Measurements from ENCODE around the gene SMCO4. TPM values are rescaled to one million over a fixed set of nuclear protein-coding genes. Genes with fewer than 3 reads are reported as not detected.

SMCO4 gene
- total RNA-seq, 1 donor from 2014 or later: 29.3 TPM

DNA sequence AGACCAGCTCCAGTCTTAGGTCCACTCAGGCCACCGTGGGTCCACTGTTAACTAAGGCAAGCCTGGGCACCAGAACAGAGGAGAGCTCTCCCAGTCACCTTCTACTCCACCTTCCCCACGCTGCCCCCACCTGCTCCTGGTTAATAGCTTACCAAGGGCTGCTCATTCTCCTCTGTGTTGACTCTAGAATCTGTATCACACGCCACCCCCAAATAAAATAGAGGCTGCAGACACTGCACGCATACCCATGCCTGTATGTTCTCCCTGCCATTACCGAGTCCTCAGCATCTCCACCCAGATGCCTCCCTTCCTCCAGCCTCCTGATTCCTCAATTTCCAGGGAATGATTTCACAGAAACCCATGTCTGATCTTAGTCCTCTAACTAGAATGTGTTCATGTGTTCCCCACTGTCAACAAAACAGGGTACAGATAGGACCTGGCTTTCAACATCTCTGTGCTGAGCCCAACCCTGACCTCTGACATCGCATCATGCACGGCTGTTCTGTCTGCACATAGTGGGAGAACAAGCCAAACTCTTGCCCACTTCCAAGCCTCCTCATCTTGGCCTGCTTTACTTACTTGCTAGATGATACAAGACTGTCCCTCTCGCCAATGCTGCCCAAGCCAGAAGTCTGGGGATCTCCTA lies 49.8 kb downstream of the SMCO4 start:
- no peak for FAIRE-seq
- Mint-ChIP-seq H3K27ac (ENCODE audit: unreplicated experiment) (no peak overlapping the region), H3K36me3 (ENCODE audit: low read depth, unreplicated experiment) (peaks cover 28% of the 10 kb centered on the region)

DNA sequence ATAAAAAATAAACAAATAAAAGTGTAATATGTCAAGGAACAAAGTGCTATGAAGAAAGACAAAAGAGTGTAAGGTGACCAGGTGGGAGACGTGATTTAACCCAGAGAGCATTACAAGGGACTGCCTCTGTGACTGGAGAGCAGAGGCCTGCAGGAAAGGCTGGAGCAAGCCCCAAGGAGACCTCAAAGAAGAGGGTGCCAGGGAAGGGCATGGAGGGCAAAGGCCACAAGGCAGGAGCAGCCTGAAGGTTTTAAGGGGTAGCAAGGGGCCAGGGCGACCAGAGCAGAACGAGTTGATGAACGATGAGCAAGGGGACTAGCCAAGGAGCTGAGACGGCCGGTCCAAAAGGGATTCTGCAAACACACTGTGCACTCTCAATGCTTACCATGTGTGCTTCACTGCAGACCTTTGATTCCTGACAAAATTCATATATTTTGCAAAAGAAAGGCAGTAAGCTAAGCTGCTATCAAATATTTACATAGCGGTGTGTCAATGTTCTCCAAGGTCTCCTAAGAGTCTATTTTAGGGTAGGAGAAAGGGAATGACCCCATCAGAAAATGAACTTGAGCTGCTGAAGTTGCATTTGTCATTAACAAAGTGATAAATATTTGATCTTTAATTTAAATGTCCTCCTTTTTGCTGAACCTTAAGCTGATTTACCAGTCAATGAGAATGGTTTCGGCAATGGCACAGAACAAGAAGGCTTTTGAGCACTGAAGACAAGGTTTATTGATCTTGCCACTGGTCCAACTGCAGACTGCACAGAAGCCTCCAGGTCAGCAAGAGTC lies 50.5 kb downstream of the SMCO4 start:
- no peak for TF ChIP-seq EZH2 (IDR thresholded peaks at IDR 0.05; ENCODE audit: insufficient read depth, low read length)
- TF ChIP-seq, protein P1, sequence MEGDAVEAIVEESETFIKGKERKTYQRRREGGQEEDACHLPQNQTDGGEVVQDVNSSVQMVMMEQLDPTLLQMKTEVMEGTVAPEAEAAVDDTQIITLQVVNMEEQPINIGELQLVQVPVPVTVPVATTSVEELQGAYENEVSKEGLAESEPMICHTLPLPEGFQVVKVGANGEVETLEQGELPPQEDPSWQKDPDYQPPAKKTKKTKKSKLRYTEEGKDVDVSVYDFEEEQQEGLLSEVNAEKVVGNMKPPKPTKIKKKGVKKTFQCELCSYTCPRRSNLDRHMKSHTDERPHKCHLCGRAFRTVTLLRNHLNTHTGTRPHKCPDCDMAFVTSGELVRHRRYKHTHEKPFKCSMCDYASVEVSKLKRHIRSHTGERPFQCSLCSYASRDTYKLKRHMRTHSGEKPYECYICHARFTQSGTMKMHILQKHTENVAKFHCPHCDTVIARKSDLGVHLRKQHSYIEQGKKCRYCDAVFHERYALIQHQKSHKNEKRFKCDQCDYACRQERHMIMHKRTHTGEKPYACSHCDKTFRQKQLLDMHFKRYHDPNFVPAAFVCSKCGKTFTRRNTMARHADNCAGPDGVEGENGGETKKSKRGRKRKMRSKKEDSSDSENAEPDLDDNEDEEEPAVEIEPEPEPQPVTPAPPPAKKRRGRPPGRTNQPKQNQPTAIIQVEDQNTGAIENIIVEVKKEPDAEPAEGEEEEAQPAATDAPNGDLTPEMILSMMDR (IDR thresholded peaks at IDR 0.05; ENCODE audit: insufficient read depth, low read depth, low read length): no peak
- H3K9me3 Mint-ChIP-seq (ENCODE audit: unreplicated experiment): peaks cover 4% of the 10 kb centered on the region
- H3K27me3 Mint-ChIP-seq (ENCODE audit: low read depth, unreplicated experiment): no peaks in the 10 kb centered on the region
- no peaks in the 10 kb centered on the region for H3K36me3 ChIP-seq (ENCODE audit: insufficient read depth, low read length)
- H3K4me1 Mint-ChIP-seq (ENCODE audit: low read depth, unreplicated experiment): peaks cover 21% of the 10 kb centered on the region
- peaks cover 28% of the 10 kb centered on the region for H3K36me3 Mint-ChIP-seq (ENCODE audit: low read depth, unreplicated experiment)
- peaks cover 6% of the 10 kb centered on the region for H3K4me1 ChIP-seq (ENCODE audit: insufficient read depth, low read length)
- no peak overlapping the region for H3K27ac Mint-ChIP-seq (ENCODE audit: unreplicated experiment)
- peaks cover 16% of the 10 kb centered on the region for H4K20me1 ChIP-seq (ENCODE audit: insufficient read depth, low read length)
- FAIRE-seq: no peak
- no peak for DNase-seq (ENCODE audit: low read depth)
- no peak overlapping the region for H3K4me3 ChIP-seq (ENCODE audit: insufficient read depth, low read depth, low read length)
- H3K9ac ChIP-seq (ENCODE audit: low read length): no peak overlapping the region
- H3K27me3 ChIP-seq (ENCODE audit: insufficient read depth, low read length): no peaks in the 10 kb centered on the region
- H3K27ac ChIP-seq (ENCODE audit: low read depth, low read length): no peak overlapping the region
- no peaks in the 10 kb centered on the region for H3K79me2 ChIP-seq (ENCODE audit: insufficient read depth, low read length)
- no peaks in the 10 kb centered on the region for H3K9me3 ChIP-seq (ENCODE audit: insufficient read depth, low read depth, low read length)
- no peak overlapping the region for H3K4me2 ChIP-seq (ENCODE audit: low read length)
- no peak overlapping the region for H2AFZ ChIP-seq (ENCODE audit: low read depth, low read length)
- no peak overlapping the region for H3K4me3 Mint-ChIP-seq (ENCODE audit: unreplicated experiment)

More for the DNA sequence above, 49.8 kb downstream of the SMCO4 start:
- H3K4me3 Mint-ChIP-seq (ENCODE audit: unreplicated experiment): no peak overlapping the region
- no peaks in the 10 kb centered on the region for H3K27me3 Mint-ChIP-seq (ENCODE audit: low read depth, unreplicated experiment)
- Histone ChIP-seq H4K20me1 (ENCODE audit: insufficient read depth, low read length) (peaks cover 16% of the 10 kb centered on the region), H3K4me3 (ENCODE audit: insufficient read depth, low read depth, low read length) (no peak overlapping the region), H3K27ac (ENCODE audit: low read depth, low read length) (no peak overlapping the region), H2AFZ (ENCODE audit: low read depth, low read length) (no peak overlapping the region), H3K4me1 (ENCODE audit: insufficient read depth, low read length) (peaks cover 8% of the 10 kb centered on the region), H3K9me3 (ENCODE audit: insufficient read depth, low read depth, low read length) (no peaks in the 10 kb centered on the region), H3K36me3 (ENCODE audit: insufficient read depth, low read length) (no peaks in the 10 kb centered on the region), H3K9ac (ENCODE audit: low read length) (no peak overlapping the region), H3K79me2 (ENCODE audit: insufficient read depth, low read length) (no peaks in the 10 kb centered on the region), H3K4me2 (ENCODE audit: low read length) (no peak overlapping the region), H3K27me3 (ENCODE audit: insufficient read depth, low read length) (no peaks in the 10 kb centered on the region)
- H3K9me3 Mint-ChIP-seq (ENCODE audit: unreplicated experiment): peaks cover 4% of the 10 kb centered on the region
- DNase-seq (ENCODE audit: low read depth): no peak
- TF ChIP-seq, protein P1 (IDR thresholded peaks at IDR 0.05; ENCODE audit: insufficient read depth, low read depth, low read length): no peak
- no peak for TF ChIP-seq EZH2 (IDR thresholded peaks at IDR 0.05; ENCODE audit: insufficient read depth, low read length)
- peaks cover 24% of the 10 kb centered on the region for H3K4me1 Mint-ChIP-seq (ENCODE audit: low read depth, unreplicated experiment)
